ENCODE data around the gene MECP2.

MECP2 gene

GRCh38 chrX:154040863-154041262 lies 56.7 kb downstream of the MECP2 start:
- no peaks in the 10 kb centered on the region for H3K4me1 ChIP-seq (ENCODE audit: insufficient read depth, insufficient read length)
- no peak overlapping the region for H3K9ac ChIP-seq (ENCODE audit: insufficient read length, low read depth)
- no peak overlapping the region for H3K4me3 ChIP-seq (ENCODE audit: insufficient read length, low read depth)
- H3K9me3 ChIP-seq (ENCODE audit: insufficient read depth, low read length), result no peaks in the 10 kb centered on the region
- TF ChIP-seq YY1 (IDR thresholded peaks at IDR 0.05; ENCODE audit: insufficient read depth, insufficient read length) (no peak), ZNF274 (IDR thresholded peaks at IDR 0.05; ENCODE audit: low read depth, low read length) (no peak), SUZ12 (IDR thresholded peaks at IDR 0.05; ENCODE audit: extremely low read depth, insufficient read depth, insufficient read length) (no peak)
- no peaks in the 10 kb centered on the region for H3K27me3 ChIP-seq (ENCODE audit: insufficient read depth, insufficient read length)
- H3K36me3 ChIP-seq (ENCODE audit: insufficient read depth, insufficient read length, low read length), result no peaks in the 10 kb centered on the region
- DNase-seq (ENCODE audit: low read depth, low spot score), result no peak

GRCh38 chrX:154040307-154040756 lies 57.2 kb downstream of the MECP2 start:
- Histone ChIP-seq H3K36me3 (ENCODE audit: insufficient read depth, insufficient read length, low read length) (no peaks in the 10 kb centered on the region), H3K27me3 (ENCODE audit: insufficient read depth, insufficient read length) (no peaks in the 10 kb centered on the region)
- DNase-seq (ENCODE audit: low read depth, low spot score), result no peak

GRCh38 chrX:154039577-154039976 lies 57.9 kb downstream of the MECP2 start:
- no peaks in the 10 kb centered on the region for H3K27me3 ChIP-seq (ENCODE audit: insufficient read depth, insufficient read length)
- no peaks in the 10 kb centered on the region for H3K4me1 ChIP-seq (ENCODE audit: insufficient read depth, insufficient read length)
- no peak for DNase-seq (ENCODE audit: low read depth, low spot score)
- no peaks in the 10 kb centered on the region for H3K36me3 ChIP-seq (ENCODE audit: insufficient read depth, insufficient read length, low read length)
- TF ChIP-seq ZNF274 (IDR thresholded peaks at IDR 0.05; ENCODE audit: low read depth, low read length), result no peak
- no peak for TF ChIP-seq SUZ12 (IDR thresholded peaks at IDR 0.05; ENCODE audit: extremely low read depth, insufficient read depth, insufficient read length)
- no peak for TF ChIP-seq YY1 (IDR thresholded peaks at IDR 0.05; ENCODE audit: insufficient read depth, insufficient read length)
- no peak overlapping the region for H3K4me3 ChIP-seq (ENCODE audit: insufficient read length, low read depth)
- no peak overlapping the region for H3K9ac ChIP-seq (ENCODE audit: insufficient read length, low read depth)
- H3K9me3 ChIP-seq (ENCODE audit: insufficient read depth, low read length), result no peaks in the 10 kb centered on the region

More at GRCh38 chrX:154040307-154040756, 57.2 kb downstream of the MECP2 start:
- Histone ChIP-seq H3K9me3 (ENCODE audit: insufficient read depth, low read length) (no peaks in the 10 kb centered on the region), H3K4me1 (ENCODE audit: insufficient read depth, insufficient read length) (no peaks in the 10 kb centered on the region), H3K4me3 (ENCODE audit: insufficient read length, low read depth) (no peak overlapping the region), H3K9ac (ENCODE audit: insufficient read length, low read depth) (no peak overlapping the region)
- TF ChIP-seq ZNF274 (IDR thresholded peaks at IDR 0.05; ENCODE audit: low read depth, low read length) (no peak), YY1 (IDR thresholded peaks at IDR 0.05; ENCODE audit: insufficient read depth, insufficient read length) (no peak), SUZ12 (IDR thresholded peaks at IDR 0.05; ENCODE audit: extremely low read depth, insufficient read depth, insufficient read length) (no peak)

- Histone ChIP-seq H3K4me3 (ENCODE audit: insufficient read length, low read depth) (no peak overlapping the region), H3K36me3 (ENCODE audit: insufficient read depth, insufficient read length, low read length) (no peaks in the 10 kb centered on the region), H3K4me1 (ENCODE audit: insufficient read depth, insufficient read length) (no peaks in the 10 kb centered on the region), H3K9ac (ENCODE audit: insufficient read length, low read depth) (no peak overlapping the region), H3K9me3 (ENCODE audit: insufficient read depth, low read length) (no peaks in the 10 kb centered on the region), H3K27me3 (ENCODE audit: insufficient read depth, insufficient read length) (no peaks in the 10 kb centered on the region)
- no peak for DNase-seq (ENCODE audit: low read depth, low spot score)
- TF ChIP-seq YY1 (IDR thresholded peaks at IDR 0.05; ENCODE audit: insufficient read depth, insufficient read length) (no peak), SUZ12 (IDR thresholded peaks at IDR 0.05; ENCODE audit: extremely low read depth, insufficient read depth, insufficient read length) (no peak), ZNF274 (IDR thresholded peaks at IDR 0.05; ENCODE audit: low read depth, low read length) (no peak)
These were observed 58.9 kb downstream of the MECP2 start for GRCh38 chrX:154038656-154039055.

GRCh38 chrX:154037754-154038153 lies 59.8 kb downstream of the MECP2 start:
- DNase-seq (ENCODE audit: low read depth, low spot score), result no peak
- Histone ChIP-seq H3K4me1 (ENCODE audit: insufficient read depth, insufficient read length) (no peaks in the 10 kb centered on the region), H3K4me3 (ENCODE audit: insufficient read length, low read depth) (no peak overlapping the region), H3K27me3 (ENCODE audit: insufficient read depth, insufficient read length) (no peaks in the 10 kb centered on the region), H3K9ac (ENCODE audit: insufficient read length, low read depth) (no peak overlapping the region), H3K9me3 (ENCODE audit: insufficient read depth, low read length) (no peaks in the 10 kb centered on the region), H3K36me3 (ENCODE audit: insufficient read depth, insufficient read length, low read length) (no peaks in the 10 kb centered on the region)
- TF ChIP-seq SUZ12 (IDR thresholded peaks at IDR 0.05; ENCODE audit: extremely low read depth, insufficient read depth, insufficient read length), result no peak
- TF ChIP-seq YY1 (IDR thresholded peaks at IDR 0.05; ENCODE audit: insufficient read depth, insufficient read length), result no peak
- TF ChIP-seq ZNF274 (IDR thresholded peaks at IDR 0.05; ENCODE audit: low read depth, low read length), result no peak

GRCh38 chrX:154036513-154036912 lies 61.0 kb downstream of the MECP2 start:
- H3K9ac ChIP-seq (ENCODE audit: insufficient read length, low read depth), result no peak overlapping the region
- no peak for TF ChIP-seq SUZ12 (IDR thresholded peaks at IDR 0.05; ENCODE audit: extremely low read depth, insufficient read depth, insufficient read length)
- TF ChIP-seq YY1 (IDR thresholded peaks at IDR 0.05; ENCODE audit: insufficient read depth, insufficient read length), result no peak
- TF ChIP-seq ZNF274 (IDR thresholded peaks at IDR 0.05; ENCODE audit: low read depth, low read length), result no peak
- no peaks in the 10 kb centered on the region for H3K4me1 ChIP-seq (ENCODE audit: insufficient read depth, insufficient read length)
- no peak for DNase-seq (ENCODE audit: low read depth, low spot score)
- H3K9me3 ChIP-seq (ENCODE audit: insufficient read depth, low read length), result no peaks in the 10 kb centered on the region
- no peaks in the 10 kb centered on the region for H3K27me3 ChIP-seq (ENCODE audit: insufficient read depth, insufficient read length)
- H3K36me3 ChIP-seq (ENCODE audit: insufficient read depth, insufficient read length, low read length), result peaks cover 6% of the 10 kb centered on the region
- H3K4me3 ChIP-seq (ENCODE audit: insufficient read length, low read depth), result no peak overlapping the region

GRCh38 chrX:154033848-154034247 lies 63.7 kb downstream of the MECP2 start:
- H3K9ac ChIP-seq (ENCODE audit: insufficient read length, low read depth), result no peak overlapping the region
- no peak for TF ChIP-seq SUZ12 (IDR thresholded peaks at IDR 0.05; ENCODE audit: extremely low read depth, insufficient read depth, insufficient read length)
- TF ChIP-seq ZNF274 (IDR thresholded peaks at IDR 0.05; ENCODE audit: low read depth, low read length), result no peak
- TF ChIP-seq YY1 (IDR thresholded peaks at IDR 0.05; ENCODE audit: insufficient read depth, insufficient read length), result no peak
- no peaks in the 10 kb centered on the region for H3K9me3 ChIP-seq (ENCODE audit: insufficient read depth, low read length)
- H3K4me1 ChIP-seq (ENCODE audit: insufficient read depth, insufficient read length), result no peaks in the 10 kb centered on the region
- no peak for DNase-seq (ENCODE audit: low read depth, low spot score)
- H3K4me3 ChIP-seq (ENCODE audit: insufficient read length, low read depth), result no peak overlapping the region
- H3K27me3 ChIP-seq (ENCODE audit: insufficient read depth, insufficient read length), result no peaks in the 10 kb centered on the region
- H3K36me3 ChIP-seq (ENCODE audit: insufficient read depth, insufficient read length, low read length), result peaks cover 25% of the 10 kb centered on the region

All from NT2/D1 (cell line).